K562 (cell line): Measurements from ENCODE around the gene TSR3.

ENCODE experiments used
- EGR1 ChIP-seq: fragments of 450-650 bp; conservative IDR thresholded peaks from 2 replicates; pipeline ENCODE4 v1.6.1; 2017; ENCODE audit warnings: mild to moderate bottlenecking
- NFYB ChIP-seq: IDR thresholded peaks from 2 replicates; pipeline ENCODE4 v1.6.1; 2011; ENCODE audit warnings: mild to moderate bottlenecking, moderate library complexity; ENCODE audit not compliant: insufficient read length; ENCODE audit errors: extremely low read depth
- POLR2A ChIP-seq: fragments of 450-650 bp; conservative IDR thresholded peaks from 2 replicates; pipeline ENCODE4 v1.6.1; 2016
- POLR2AphosphoS2 ChIP-seq: IDR thresholded peaks from 2 replicates; pipeline ENCODE4 v1.6.1; 2012; ENCODE audit warnings: low read length, improper control_type of control experiment
- RAD21 ChIP-seq, 2 experiments: fragments of 250-450 bp in 1 of 2; fragments of 450-650 bp in 1 of 2; sonication (Bioruptor Pico) in 1 of 2; formaldehyde crosslinking in 1 of 2; IDR thresholded peaks in 1 of 2; conservative IDR thresholded peaks in 1 of 2; 2 replicates each; pipeline versions ENCODE4 v1.4.0 to v1.8.0; 2020 to 2022; ENCODE audit warnings: mild to moderate bottlenecking in 2 of 2, moderate library complexity in 1 of 2
- ZNF561 ChIP-seq: fragments of 450-650 bp; formaldehyde crosslinking; conservative IDR thresholded peaks from 2 replicates; pipeline ENCODE4 v1.4.0; 2020; ENCODE audit warnings: mild to moderate bottlenecking, moderate library complexity
- TF ChIP-seq, protein P1 (sequence below): sonication (generic); formaldehyde crosslinking; IDR thresholded peaks from 2 replicates; pipeline ENCODE4 v1.8.1; 2022; ENCODE audit warnings: missing genetic modification reagents
- TF ChIP-seq, protein P2 (sequence below): sonication (generic); formaldehyde crosslinking; IDR thresholded peaks from 2 replicates; pipeline ENCODE4 v1.9.0; 2022; ENCODE audit warnings: mild to moderate bottlenecking, missing genetic modification reagents
- TF ChIP-seq, protein P3 (sequence below), 3 experiments: IDR thresholded peaks in 2 of 3; conservative IDR thresholded peaks in 1 of 3; 2 replicates each; pipeline ENCODE4 v1.5.1; 2011 to 2012; ENCODE audit warnings: low read length in 3 of 3, mild to moderate bottlenecking in 3 of 3, control low read depth in 2 of 3, improper control_type of control experiment in 1 of 3, inconsistent platforms in 1 of 3, low read depth in 1 of 3, mixed read lengths in 1 of 3, moderate library complexity in 1 of 3; ENCODE audit not compliant: insufficient read depth in 2 of 3
- TF ChIP-seq, protein P4 (sequence below): fragments of 450-650 bp; IDR thresholded peaks from 2 replicates; pipeline ENCODE4 v1.6.1; 2016
- TF ChIP-seq, protein P5 (sequence below): sonication (generic); formaldehyde crosslinking; IDR thresholded peaks from 2 replicates; pipeline ENCODE4 v1.8.1; 2023; ENCODE audit warnings: mild to moderate bottlenecking, missing genetic modification reagents

DNA sequence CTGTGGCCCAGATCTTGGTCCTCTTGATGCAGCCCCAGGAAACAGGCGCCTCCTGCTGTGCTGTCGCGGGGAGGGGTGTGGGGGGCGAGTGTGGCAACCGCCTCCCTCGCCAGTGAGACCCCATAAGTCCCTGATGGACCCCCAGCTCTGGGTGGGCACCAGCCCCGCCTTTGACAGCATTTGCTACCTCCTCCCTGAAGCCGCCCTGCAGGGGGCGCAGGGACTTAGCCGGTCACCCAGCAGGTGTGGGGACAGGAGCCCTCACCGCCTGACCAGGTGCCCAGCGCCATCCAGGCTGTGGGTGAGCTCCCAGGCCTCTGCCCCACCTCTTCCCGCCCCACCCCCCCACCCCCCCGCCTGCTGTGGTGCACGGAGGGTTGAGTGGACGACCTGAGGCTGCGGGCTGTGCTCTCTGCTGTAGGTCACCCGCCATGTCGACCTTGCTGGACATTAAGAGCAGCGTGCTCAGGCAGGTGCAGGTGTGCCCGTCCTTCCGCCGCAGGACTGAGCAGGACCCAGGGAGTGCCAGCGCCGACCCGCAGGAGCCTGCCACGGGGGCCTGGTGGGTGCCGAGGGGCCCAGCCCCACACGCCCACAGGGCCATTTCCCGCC lies 13.5 kb downstream of the TSR3 start:
- TF ChIP-seq, protein P1, sequence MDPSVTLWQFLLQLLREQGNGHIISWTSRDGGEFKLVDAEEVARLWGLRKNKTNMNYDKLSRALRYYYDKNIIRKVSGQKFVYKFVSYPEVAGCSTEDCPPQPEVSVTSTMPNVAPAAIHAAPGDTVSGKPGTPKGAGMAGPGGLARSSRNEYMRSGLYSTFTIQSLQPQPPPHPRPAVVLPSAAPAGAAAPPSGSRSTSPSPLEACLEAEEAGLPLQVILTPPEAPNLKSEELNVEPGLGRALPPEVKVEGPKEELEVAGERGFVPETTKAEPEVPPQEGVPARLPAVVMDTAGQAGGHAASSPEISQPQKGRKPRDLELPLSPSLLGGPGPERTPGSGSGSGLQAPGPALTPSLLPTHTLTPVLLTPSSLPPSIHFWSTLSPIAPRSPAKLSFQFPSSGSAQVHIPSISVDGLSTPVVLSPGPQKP, result no peak
- TF ChIP-seq, protein P2, sequence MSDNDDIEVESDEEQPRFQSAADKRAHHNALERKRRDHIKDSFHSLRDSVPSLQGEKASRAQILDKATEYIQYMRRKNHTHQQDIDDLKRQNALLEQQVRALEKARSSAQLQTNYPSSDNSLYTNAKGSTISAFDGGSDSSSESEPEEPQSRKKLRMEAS, result no peak
- TF ChIP-seq POLR2A (no peak), RAD21 (CRISPR knock-in tag; conservative IDR thresholded peaks at IDR 0.05 in 1 of 2, IDR thresholded peaks at IDR 0.05 in 1 of 2) (peak in 1 of 2 experiments; percentile 16; a peak in 1 of 4 replicates), POLR2AphosphoS2 (no peak), EGR1 (no peak), NFYB (no peak), ZNF561 (no peak)
- TF ChIP-seq, protein P3, sequence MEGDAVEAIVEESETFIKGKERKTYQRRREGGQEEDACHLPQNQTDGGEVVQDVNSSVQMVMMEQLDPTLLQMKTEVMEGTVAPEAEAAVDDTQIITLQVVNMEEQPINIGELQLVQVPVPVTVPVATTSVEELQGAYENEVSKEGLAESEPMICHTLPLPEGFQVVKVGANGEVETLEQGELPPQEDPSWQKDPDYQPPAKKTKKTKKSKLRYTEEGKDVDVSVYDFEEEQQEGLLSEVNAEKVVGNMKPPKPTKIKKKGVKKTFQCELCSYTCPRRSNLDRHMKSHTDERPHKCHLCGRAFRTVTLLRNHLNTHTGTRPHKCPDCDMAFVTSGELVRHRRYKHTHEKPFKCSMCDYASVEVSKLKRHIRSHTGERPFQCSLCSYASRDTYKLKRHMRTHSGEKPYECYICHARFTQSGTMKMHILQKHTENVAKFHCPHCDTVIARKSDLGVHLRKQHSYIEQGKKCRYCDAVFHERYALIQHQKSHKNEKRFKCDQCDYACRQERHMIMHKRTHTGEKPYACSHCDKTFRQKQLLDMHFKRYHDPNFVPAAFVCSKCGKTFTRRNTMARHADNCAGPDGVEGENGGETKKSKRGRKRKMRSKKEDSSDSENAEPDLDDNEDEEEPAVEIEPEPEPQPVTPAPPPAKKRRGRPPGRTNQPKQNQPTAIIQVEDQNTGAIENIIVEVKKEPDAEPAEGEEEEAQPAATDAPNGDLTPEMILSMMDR (IDR thresholded peaks at IDR 0.05 in 2 of 3, conservative IDR thresholded peaks at IDR 0.05 in 1 of 3; ENCODE audit: insufficient read depth in 2 of 3, low read depth in 1 of 3, low read length in 3 of 3), result peak; percentile 54 to 62 (median 58); a peak in 5 of 6 replicates
- TF ChIP-seq, protein P4, sequence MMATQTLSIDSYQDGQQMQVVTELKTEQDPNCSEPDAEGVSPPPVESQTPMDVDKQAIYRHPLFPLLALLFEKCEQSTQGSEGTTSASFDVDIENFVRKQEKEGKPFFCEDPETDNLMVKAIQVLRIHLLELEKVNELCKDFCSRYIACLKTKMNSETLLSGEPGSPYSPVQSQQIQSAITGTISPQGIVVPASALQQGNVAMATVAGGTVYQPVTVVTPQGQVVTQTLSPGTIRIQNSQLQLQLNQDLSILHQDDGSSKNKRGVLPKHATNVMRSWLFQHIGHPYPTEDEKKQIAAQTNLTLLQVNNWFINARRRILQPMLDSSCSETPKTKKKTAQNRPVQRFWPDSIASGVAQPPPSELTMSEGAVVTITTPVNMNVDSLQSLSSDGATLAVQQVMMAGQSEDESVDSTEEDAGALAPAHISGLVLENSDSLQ, result no peak
- TF ChIP-seq, protein P5, sequence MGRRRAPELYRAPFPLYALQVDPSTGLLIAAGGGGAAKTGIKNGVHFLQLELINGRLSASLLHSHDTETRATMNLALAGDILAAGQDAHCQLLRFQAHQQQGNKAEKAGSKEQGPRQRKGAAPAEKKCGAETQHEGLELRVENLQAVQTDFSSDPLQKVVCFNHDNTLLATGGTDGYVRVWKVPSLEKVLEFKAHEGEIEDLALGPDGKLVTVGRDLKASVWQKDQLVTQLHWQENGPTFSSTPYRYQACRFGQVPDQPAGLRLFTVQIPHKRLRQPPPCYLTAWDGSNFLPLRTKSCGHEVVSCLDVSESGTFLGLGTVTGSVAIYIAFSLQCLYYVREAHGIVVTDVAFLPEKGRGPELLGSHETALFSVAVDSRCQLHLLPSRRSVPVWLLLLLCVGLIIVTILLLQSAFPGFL (CRISPR knock-in tag), result no peak
